ENCODE measurements around the gene SPATA9. TPM values are rescaled to one million over a fixed set of nuclear protein-coding genes. Genes with fewer than 3 reads are reported as not detected.
A peak's percentile ranks its signal among the peaks of the same experiment; 100 is the strongest.

The SPATA9 gene
- total and polyA plus RNA-seq, 2 donors (not counting 1 experiment from before 2014, with no cell fraction given) = not detected

DNA sequence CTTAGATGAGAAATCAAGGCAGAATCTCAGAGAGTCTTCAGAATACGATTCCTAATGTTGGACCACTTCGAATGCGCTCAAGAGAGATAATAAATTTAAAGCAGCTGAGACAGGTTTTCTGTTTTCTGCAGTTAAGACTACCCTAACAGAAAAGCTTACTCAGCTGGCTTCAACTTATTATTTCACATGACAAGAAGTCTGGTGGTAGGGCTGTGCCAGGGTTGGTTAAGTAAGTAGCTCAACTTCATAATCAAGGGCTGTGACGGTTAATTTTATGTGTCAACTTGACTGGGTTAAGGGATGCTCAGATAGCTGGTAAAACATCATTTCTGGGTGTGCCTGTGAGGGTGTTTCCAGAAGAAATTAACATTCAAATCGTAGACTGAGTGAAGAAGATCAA, 59.1 kb downstream of the SPATA9 start:
- H3K27ac Mint-ChIP-seq = no peak overlapping the region
- Histone ChIP-seq H2AFZ (ENCODE audit: insufficient read depth, low read depth, low read length, poor library complexity, severe bottlenecking) (no peak overlapping the region), H3K79me2 (ENCODE audit: control insufficient read depth, insufficient read depth, low read length) (no peaks in the 10 kb centered on the region), H3K4me1 (ENCODE audit: control insufficient read depth in 2 of 2, insufficient read depth in 2 of 2, low read length in 2 of 2) (peaks cover 23 to 26% of the 10 kb centered on the region in 2 donors), H3K4me3 (ENCODE audit: control extremely low read depth in 1 of 5, extremely low read depth in 1 of 5, insufficient read depth in 1 of 5, low read depth in 2 of 5, low read length in 4 of 5) (no peak overlapping the region), H3K27ac (ENCODE audit: low read length in 2 of 2) (no peak overlapping the region), H3K9me3 (ENCODE audit: control extremely low read depth in 1 of 3, control insufficient read depth in 2 of 3, insufficient read depth in 1 of 3, low read length in 2 of 3) (no peaks in the 10 kb centered on the region), H3K36me3 (replicated peaks in 1 of 2; ENCODE audit: control extremely low read depth in 1 of 2, control insufficient read depth in 1 of 2, extremely low read depth in 1 of 2, insufficient read depth in 2 of 2, low read length in 1 of 2) (no peaks in the 10 kb centered on the region), H3K27me3 (replicated peaks in 1 of 4; ENCODE audit: control extremely low read depth in 1 of 4, control insufficient read depth in 3 of 4, insufficient read depth in 4 of 4, low read length in 3 of 4) (peaks cover 0 to 7% (median 0%) of the 10 kb centered on the region in 4 experiments), H3K4me2 (replicated peaks; ENCODE audit: low read depth, low read length, poor library complexity, severe bottlenecking) (no peak overlapping the region), H4K20me1 (ENCODE audit: control insufficient read depth, insufficient read depth, low read length, poor library complexity, severe bottlenecking) (no peaks in the 10 kb centered on the region), H3K9ac (ENCODE audit: low read length) (no peak overlapping the region)
- TF ChIP-seq EZH2 (IDR thresholded peaks at IDR 0.05; ENCODE audit: borderline replicate concordance, insufficient read depth, low read depth, low read length, poor library complexity, severe bottlenecking) = no peak
- TF ChIP-seq, protein P1, sequence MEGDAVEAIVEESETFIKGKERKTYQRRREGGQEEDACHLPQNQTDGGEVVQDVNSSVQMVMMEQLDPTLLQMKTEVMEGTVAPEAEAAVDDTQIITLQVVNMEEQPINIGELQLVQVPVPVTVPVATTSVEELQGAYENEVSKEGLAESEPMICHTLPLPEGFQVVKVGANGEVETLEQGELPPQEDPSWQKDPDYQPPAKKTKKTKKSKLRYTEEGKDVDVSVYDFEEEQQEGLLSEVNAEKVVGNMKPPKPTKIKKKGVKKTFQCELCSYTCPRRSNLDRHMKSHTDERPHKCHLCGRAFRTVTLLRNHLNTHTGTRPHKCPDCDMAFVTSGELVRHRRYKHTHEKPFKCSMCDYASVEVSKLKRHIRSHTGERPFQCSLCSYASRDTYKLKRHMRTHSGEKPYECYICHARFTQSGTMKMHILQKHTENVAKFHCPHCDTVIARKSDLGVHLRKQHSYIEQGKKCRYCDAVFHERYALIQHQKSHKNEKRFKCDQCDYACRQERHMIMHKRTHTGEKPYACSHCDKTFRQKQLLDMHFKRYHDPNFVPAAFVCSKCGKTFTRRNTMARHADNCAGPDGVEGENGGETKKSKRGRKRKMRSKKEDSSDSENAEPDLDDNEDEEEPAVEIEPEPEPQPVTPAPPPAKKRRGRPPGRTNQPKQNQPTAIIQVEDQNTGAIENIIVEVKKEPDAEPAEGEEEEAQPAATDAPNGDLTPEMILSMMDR (IDR thresholded peaks at IDR 0.05) = no peak
- no peaks in the 10 kb centered on the region for H3K9me3 Mint-ChIP-seq (ENCODE audit: insufficient read depth)
- intact Hi-C loops (cut with micrococcal nuclease) = no loop called here
- DNase-seq (no peak), ATAC-seq (ENCODE audit: low read depth) (no peak)
- H3K4me1 Mint-ChIP-seq = peaks cover 26% of the 10 kb centered on the region
- ChIA-PET POLR2A (interaction anchor here (0.7 kb wide), 1 partner anchor 9 kb away, joined by 3 read pairs; no protein-coding TSS in a partner anchor), CTCF (interaction anchor here (2.1 to 2.5 kb wide), 2 partner anchors 20 to 23 kb away, joined by 10 to 13 read pairs; partner anchors contain the start of gene RFESD)
- H3K4me3 Mint-ChIP-seq = no peak overlapping the region
- 100% methylated on average over 1 of the region's 5 CpGs for WGBS (ENCODE audit: insufficient coverage)
- no peaks in the 10 kb centered on the region for H3K27me3 Mint-ChIP-seq

DNA sequence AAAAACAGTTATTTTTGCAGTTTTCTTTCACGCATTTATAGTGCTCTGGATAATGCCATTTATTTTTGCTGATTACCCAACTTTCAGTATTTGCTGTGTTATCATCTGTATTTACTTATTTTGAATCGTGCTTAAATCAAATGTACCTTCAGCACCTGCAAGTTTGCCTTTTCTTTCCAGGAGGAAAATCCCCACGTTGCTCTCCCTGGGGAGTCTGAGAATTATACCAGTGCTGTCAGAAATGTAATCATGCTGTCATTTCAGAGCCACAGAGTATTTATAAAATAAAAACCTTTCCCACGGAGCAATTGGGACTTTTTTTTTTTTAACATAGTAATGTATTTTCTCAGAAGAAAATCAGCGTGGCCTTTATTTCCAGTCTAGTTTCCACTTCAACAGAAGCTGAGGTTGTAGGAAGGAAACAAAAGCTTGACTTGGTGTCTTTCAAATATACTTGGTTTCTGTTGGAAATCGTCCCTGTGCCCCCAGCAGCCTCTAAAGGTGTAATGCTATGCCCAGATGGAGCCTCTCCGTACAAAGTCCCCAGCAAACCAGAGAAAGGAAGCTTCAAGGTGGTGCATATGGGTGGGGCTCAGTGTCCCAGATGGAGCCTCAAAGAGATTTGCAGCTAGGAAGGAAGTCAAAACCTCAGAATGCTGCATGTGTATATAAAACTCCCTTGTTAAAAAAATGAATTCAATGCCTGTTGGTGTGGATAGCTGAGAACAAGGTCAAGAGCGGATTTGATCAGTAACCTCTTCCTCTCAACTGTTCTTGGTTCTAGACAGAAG, 60.8 kb downstream of the SPATA9 start:
- peaks cover 23 to 26% of the 10 kb centered on the region in 2 donors for H3K4me1 ChIP-seq (ENCODE audit: control insufficient read depth in 2 of 2, insufficient read depth in 2 of 2, low read length in 2 of 2)
- 0% methylated on average over 1 of the region's 8 CpGs for WGBS (ENCODE audit: insufficient coverage)
- Mint-ChIP-seq H3K9me3 (ENCODE audit: insufficient read depth) (no peaks in the 10 kb centered on the region), H3K27me3 (no peaks in the 10 kb centered on the region), H3K4me1 (peaks cover 26% of the 10 kb centered on the region), H3K4me3 (peak overlapping the region; percentile 90), H3K27ac (peak overlapping the region; percentile 81)
- peak overlapping the region; percentile 100 for H3K4me2 ChIP-seq (replicated peaks; ENCODE audit: low read depth, low read length, poor library complexity, severe bottlenecking)
- DNase-seq (peak; percentile 35), ATAC-seq (ENCODE audit: low read depth) (no peak)
- no peaks in the 10 kb centered on the region for H3K9me3 ChIP-seq (ENCODE audit: control extremely low read depth in 1 of 3, control insufficient read depth in 2 of 3, insufficient read depth in 1 of 3, low read length in 2 of 3)
- H3K9ac ChIP-seq (ENCODE audit: low read length) = peak overlapping the region; percentile 78
- TF ChIP-seq, protein P1 (IDR thresholded peaks at IDR 0.05) = no peak
- no peak for TF ChIP-seq EZH2 (IDR thresholded peaks at IDR 0.05; ENCODE audit: borderline replicate concordance, insufficient read depth, low read depth, low read length, poor library complexity, severe bottlenecking)
- H4K20me1 ChIP-seq (ENCODE audit: control insufficient read depth, insufficient read depth, low read length, poor library complexity, severe bottlenecking) = no peaks in the 10 kb centered on the region
- POLR2A ChIA-PET = interaction anchor here (1.7 kb wide), 1 partner anchor 25 kb away, joined by 6 read pairs; the partner anchor contains the start of gene RFESD
- no peak overlapping the region for H3K27ac ChIP-seq (ENCODE audit: low read length in 2 of 2)
- H3K27me3 ChIP-seq (replicated peaks in 1 of 4; ENCODE audit: control extremely low read depth in 1 of 4, control insufficient read depth in 3 of 4, insufficient read depth in 4 of 4, low read length in 3 of 4) = peaks cover 0 to 7% (median 0%) of the 10 kb centered on the region in 4 experiments
- H3K79me2 ChIP-seq (ENCODE audit: control insufficient read depth, insufficient read depth, low read length) = no peaks in the 10 kb centered on the region
- H3K4me3 ChIP-seq (ENCODE audit: control extremely low read depth in 1 of 5, extremely low read depth in 1 of 5, insufficient read depth in 1 of 5, low read depth in 2 of 5, low read length in 4 of 5) = peak overlapping the region in 2 of 5 experiments; percentile 16 to 82
- intact Hi-C loops (cut with micrococcal nuclease) = loop anchor here (1.0 kb wide), 1 partner anchor 24 kb away; the partner anchor contains the start of gene RFESD
- H2AFZ ChIP-seq (ENCODE audit: insufficient read depth, low read depth, low read length, poor library complexity, severe bottlenecking) = peak overlapping the region; percentile 92
- no peaks in the 10 kb centered on the region for H3K36me3 ChIP-seq (replicated peaks in 1 of 2; ENCODE audit: control extremely low read depth in 1 of 2, control insufficient read depth in 1 of 2, extremely low read depth in 1 of 2, insufficient read depth in 2 of 2, low read length in 1 of 2)
- CTCF ChIA-PET = interaction anchor here (0.9 to 2.5 kb wide), 6 partner anchors 10 to 132 kb away, joined by 3 to 13 read pairs (median 4); partner anchors contain the start of gene RFESD

Measured in B cell (primary cell).